NK-92 (cell line): Measurements from ENCODE around the gene RAB9A.

ENCODE experiments used
- DNase-seq: peaks from one replicate; lab custom pipeline; 2025; ENCODE audit not compliant: unreplicated experiment; lab: John Stamatoyannopoulos, UW

RAB9A gene

GRCh38 chrX:13742397-13743176 lies 53.7 kb downstream of the RAB9A start:
- no peak for DNase-seq

GRCh38 chrX:13747836-13748235 lies 58.9 kb downstream of the RAB9A start:
- no peak for DNase-seq

DNA sequence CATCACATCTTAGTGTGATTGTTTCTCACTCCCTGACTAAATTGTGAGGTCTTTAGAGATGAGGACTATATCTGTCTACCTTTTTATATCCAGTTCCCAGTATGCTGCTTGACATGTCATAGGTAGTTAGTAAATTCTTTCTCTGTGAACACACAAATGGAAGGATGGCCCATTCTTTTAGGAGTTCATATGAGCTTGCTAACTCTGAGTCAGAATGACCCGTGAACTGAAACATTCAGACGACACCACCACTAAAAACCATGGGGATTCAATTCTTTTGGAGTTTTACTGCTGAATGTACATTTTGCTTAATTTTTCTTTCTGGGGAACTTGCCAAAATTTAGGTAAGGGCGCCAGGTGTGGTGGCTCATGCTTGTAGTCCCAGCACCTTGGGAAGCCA lies 59.6 kb downstream of the RAB9A start:
- DNase-seq = no peak

- DNase-seq = no peak
Measured at GRCh38 chrX:13750204-13750603, 61.3 kb downstream of the RAB9A start.

- DNase-seq = no peak
Measured at GRCh38 chrX:13750812-13751211, 61.9 kb downstream of the RAB9A start.

- no peak for DNase-seq
Measured at GRCh38 chrX:13752141-13752540, 63.2 kb downstream of the RAB9A start.

- no peak for DNase-seq
Measured at GRCh38 chrX:13752646-13753045, 63.7 kb downstream of the RAB9A start.

DNA sequence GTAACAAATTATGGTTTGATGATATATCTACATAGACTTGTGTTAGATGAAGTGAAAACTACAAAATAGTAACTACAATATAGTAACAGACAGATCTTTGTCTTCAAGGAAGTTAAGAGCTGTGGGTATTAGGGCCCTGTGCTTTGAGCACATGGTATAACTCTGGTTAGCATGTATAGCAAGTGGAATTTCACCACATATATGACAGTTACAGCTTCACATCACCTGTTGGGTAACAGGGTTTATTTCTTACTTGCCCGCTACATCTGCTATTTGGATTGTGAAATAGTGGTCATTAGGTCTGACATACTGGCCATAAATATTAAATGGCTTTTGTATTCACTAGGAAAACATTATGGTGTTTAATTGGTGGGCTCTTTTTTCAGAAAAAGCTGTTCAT lies 65.8 kb downstream of the RAB9A start:
- no peak for DNase-seq

GRCh38 chrX:13755254-13755653 lies 66.3 kb downstream of the RAB9A start:
- no peak for DNase-seq

DNA sequence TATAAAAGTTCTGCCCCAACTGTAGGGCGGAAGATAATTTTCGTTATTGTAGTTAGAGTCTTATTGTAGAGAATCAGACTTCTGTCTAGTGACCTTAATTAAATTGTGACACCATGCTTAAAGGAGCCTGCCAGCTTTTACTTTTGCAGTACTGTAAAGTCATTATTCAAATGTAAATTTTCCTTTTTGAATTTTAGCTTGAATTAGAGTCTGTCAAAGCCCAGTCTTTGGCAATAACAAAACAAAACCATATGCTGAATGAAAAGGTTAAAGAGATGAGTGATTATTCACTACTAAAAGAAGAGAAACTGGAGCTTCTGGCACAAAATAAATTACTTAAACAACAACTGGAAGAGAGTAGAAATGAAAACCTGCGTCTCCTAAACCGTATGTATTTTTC lies 67.5 kb downstream of the RAB9A start:
- DNase-seq = no peak

GRCh38 chrX:13759152-13759718 lies 70.3 kb downstream of the RAB9A start:
- no peak for DNase-seq
